ENCODE measurements around the gene MRPS27.

The MRPS27 gene

DNA sequence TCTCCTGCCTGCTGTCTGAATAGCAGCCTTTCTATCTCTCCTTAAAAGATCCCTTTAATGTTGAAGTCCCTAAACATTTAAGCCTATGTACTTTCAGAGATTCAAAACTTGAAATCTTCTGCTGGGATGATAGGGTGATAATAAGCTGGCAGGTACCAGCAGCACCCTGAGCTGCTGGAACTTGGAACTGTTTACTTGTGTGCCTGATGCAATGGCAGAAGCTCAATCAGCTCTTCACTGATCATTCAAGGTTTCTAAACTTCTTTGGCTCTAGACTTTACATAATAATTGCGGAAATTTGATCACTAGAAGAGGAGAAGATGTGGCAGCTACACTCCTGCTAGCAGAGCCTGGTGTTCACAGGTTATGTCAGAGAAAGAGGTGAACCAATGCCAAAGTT, 27.6 kb downstream of the MRPS27 start:
- peaks cover 55% of the 10 kb centered on the region for H3K36me3 Mint-ChIP-seq (ENCODE audit: low read depth)
- no peak for TF ChIP-seq CTCF (IDR thresholded peaks at IDR 0.05)
- no peaks in the 10 kb centered on the region for H3K4me1 Mint-ChIP-seq

GRCh38 chr5:72291601-72292000, 28.4 kb downstream of the MRPS27 start:
- no peak overlapping the region for H3K4me3 Mint-ChIP-seq

More for the DNA sequence above, 27.6 kb downstream of the MRPS27 start:
- no peak overlapping the region for H3K27ac Mint-ChIP-seq
- no peak overlapping the region for H3K4me3 Mint-ChIP-seq
- H3K27me3 Mint-ChIP-seq (ENCODE audit: low read depth, poor library complexity), result no peaks in the 10 kb centered on the region
- no peaks in the 10 kb centered on the region for H3K9me3 Mint-ChIP-seq
- DNase-seq, result no peak

GRCh38 chr5:72290356-72291133, 29.5 kb downstream of the MRPS27 start:
- TF ChIP-seq CTCF (IDR thresholded peaks at IDR 0.05), result no peak
- H3K4me3 Mint-ChIP-seq, result no peak overlapping the region
- DNase-seq, result no peak
- H3K4me1 Mint-ChIP-seq, result no peaks in the 10 kb centered on the region
- H3K27ac Mint-ChIP-seq, result no peak overlapping the region
- H3K36me3 Mint-ChIP-seq (ENCODE audit: low read depth), result peaks cover 64% of the 10 kb centered on the region
- H3K9me3 Mint-ChIP-seq, result no peaks in the 10 kb centered on the region
- H3K27me3 Mint-ChIP-seq (ENCODE audit: low read depth, poor library complexity), result no peaks in the 10 kb centered on the region

More at GRCh38 chr5:72291601-72292000, 28.4 kb downstream of the MRPS27 start:
- Mint-ChIP-seq H3K9me3 (no peaks in the 10 kb centered on the region), H3K36me3 (ENCODE audit: low read depth) (peaks cover 63% of the 10 kb centered on the region), H3K27me3 (ENCODE audit: low read depth, poor library complexity) (no peaks in the 10 kb centered on the region), H3K4me1 (no peaks in the 10 kb centered on the region), H3K27ac (no peak overlapping the region)
- TF ChIP-seq CTCF (IDR thresholded peaks at IDR 0.05), result no peak
- DNase-seq, result no peak

- H3K27me3 Mint-ChIP-seq (ENCODE audit: low read depth, poor library complexity), result no peaks in the 10 kb centered on the region
- no peak for DNase-seq
- H3K4me1 Mint-ChIP-seq, result no peaks in the 10 kb centered on the region
- no peak overlapping the region for H3K27ac Mint-ChIP-seq
- TF ChIP-seq CTCF (IDR thresholded peaks at IDR 0.05), result no peak
- H3K9me3 Mint-ChIP-seq, result no peaks in the 10 kb centered on the region
- no peak overlapping the region for H3K4me3 Mint-ChIP-seq
- peaks cover 49% of the 10 kb centered on the region for H3K36me3 Mint-ChIP-seq (ENCODE audit: low read depth)
Measured at GRCh38 chr5:72288924-72289323, 31.1 kb downstream of the MRPS27 start.

DNA sequence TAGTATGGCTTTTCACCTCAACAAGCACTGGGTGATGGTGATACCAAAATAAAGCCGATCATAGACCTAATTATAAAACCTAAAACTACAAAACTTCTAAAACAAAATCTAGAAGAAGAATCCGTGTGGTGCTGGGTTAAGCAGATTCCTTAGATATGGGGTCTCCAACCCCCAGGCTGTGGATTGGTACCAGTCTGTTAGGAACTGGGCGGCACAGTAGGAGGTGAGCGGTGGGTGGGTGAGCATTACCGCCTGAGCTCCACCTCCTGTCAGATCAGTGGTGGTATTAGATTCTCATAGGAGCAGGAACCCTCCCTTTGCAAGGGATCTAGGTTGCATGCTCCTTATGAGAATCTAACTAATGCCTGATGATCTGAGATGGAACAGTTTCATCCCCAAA, 33.2 kb downstream of the MRPS27 start:
- no peak for TF ChIP-seq CTCF (IDR thresholded peaks at IDR 0.05)
- H3K27ac Mint-ChIP-seq, result no peak overlapping the region
- H3K4me3 Mint-ChIP-seq, result no peak overlapping the region
- no peaks in the 10 kb centered on the region for H3K27me3 Mint-ChIP-seq (ENCODE audit: low read depth, poor library complexity)
- H3K4me1 Mint-ChIP-seq, result peaks cover 12% of the 10 kb centered on the region
- DNase-seq, result no peak
- no peaks in the 10 kb centered on the region for H3K9me3 Mint-ChIP-seq
- H3K36me3 Mint-ChIP-seq (ENCODE audit: low read depth), result peaks cover 50% of the 10 kb centered on the region

DNA sequence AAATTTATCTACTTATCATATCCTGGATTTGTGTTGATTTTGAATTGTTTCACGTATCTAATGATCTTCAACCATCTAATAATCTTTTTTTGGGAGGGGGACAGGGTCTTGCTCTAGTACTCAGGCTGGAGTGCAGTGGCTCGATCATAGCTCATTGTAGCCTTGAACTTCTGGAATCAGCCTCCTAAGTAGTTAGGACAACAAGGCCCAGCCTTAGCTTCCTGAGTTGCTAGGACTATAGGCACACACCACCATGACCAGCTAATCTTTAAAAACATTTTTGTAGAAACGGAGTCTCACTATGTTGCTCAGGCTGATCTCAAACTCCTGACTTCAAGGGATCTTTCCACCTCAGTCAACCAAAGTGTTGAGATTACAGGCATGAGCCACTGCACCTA, 34.6 kb downstream of the MRPS27 start:
- Mint-ChIP-seq H3K9me3 (no peaks in the 10 kb centered on the region), H3K4me3 (no peak overlapping the region), H3K4me1 (peaks cover 18% of the 10 kb centered on the region), H3K27me3 (ENCODE audit: low read depth, poor library complexity) (no peaks in the 10 kb centered on the region), H3K36me3 (ENCODE audit: low read depth) (peaks cover 50% of the 10 kb centered on the region), H3K27ac (no peak overlapping the region)
- no peak for DNase-seq
- no peak for TF ChIP-seq CTCF (IDR thresholded peaks at IDR 0.05)

Data from nephron progenitor cell (in vitro differentiated cells).